HepG2 (cell line): ENCODE results near the gene LRIG1. TPM values are rescaled to one million over a fixed set of nuclear protein-coding genes. Genes with fewer than 3 reads are reported as not detected.

ENCODE experiments used
- CREM ChIP-seq, 2 experiments: sonication (generic) in 1 of 2; formaldehyde crosslinking in 1 of 2; IDR thresholded peaks; 2 replicates each; pipeline versions ENCODE4 v1.4.0 to v1.6.1; 2016 to 2020; ENCODE audit warnings: antibody characterized with exemption in 1 of 2, mild to moderate bottlenecking in 1 of 2, missing genetic modification reagents in 1 of 2
- HES4 ChIP-seq: sonication (generic); formaldehyde crosslinking; IDR thresholded peaks from 2 replicates; pipeline ENCODE4 v1.9.0; 2021; ENCODE audit warnings: mild to moderate bottlenecking, missing genetic modification reagents, borderline replicate concordance
- ZNF207 ChIP-seq: fragments of 450-650 bp; IDR thresholded peaks from 2 replicates; pipeline ENCODE4 v1.6.1; 2016; ENCODE audit warnings: antibody characterized with exemption, borderline replicate concordance
- ZNF34 ChIP-seq: sonication (generic); formaldehyde crosslinking; IDR thresholded peaks from 2 replicates; pipeline ENCODE4 v1.4.0; 2020; ENCODE audit warnings: mild to moderate bottlenecking, missing genetic modification reagents, borderline replicate concordance
- polyA plus RNA-seq, 8 experiments: library from polyadenylated mRNA; depleted of rRNA in 3 of 8; stranded (reverse) in 7 of 8; unstranded in 1 of 8; fragments of >200 nt; fragmentation: Illumina TruSeq in 4 of 8; extraction: Trizol in 4 of 8; gene quantifications; 2 replicates each; pipeline versions ENCODE4 v1.2.1 to v1.2.3, GENCODE V29; 2011 to 2016; ENCODE audit warnings: low read depth in 4 of 8, missing spikeins in 1 of 8, mixed read lengths in 1 of 8; ENCODE audit not compliant: insufficient read depth in 1 of 8
- total RNA-seq, 5 experiments: library from RNA; depleted of rRNA; stranded (reverse); fragments of >200 nt; fragmentation: Illumina TruSeq; extraction: Trizol; gene quantifications; 2 replicates each; pipeline ENCODE4 v1.2.3, GENCODE V29; 2016; ENCODE audit warnings: low read depth in 1 of 5
- TF ChIP-seq, protein P1 (sequence below): sonication (generic); formaldehyde crosslinking; IDR thresholded peaks from 2 replicates; pipeline ENCODE4 v1.4.0; 2020; ENCODE audit warnings: missing genetic modification reagents
- TF ChIP-seq, protein P2 (sequence below): sonication (generic); formaldehyde crosslinking; IDR thresholded peaks from 2 replicates; pipeline ENCODE4 v1.9.0; 2021; ENCODE audit warnings: missing genetic modification reagents, borderline replicate concordance
- TF ChIP-seq, protein P3 (sequence below): sonication (generic); formaldehyde crosslinking; IDR thresholded peaks from 2 replicates; pipeline ENCODE4 v1.4.0; 2020; ENCODE audit warnings: mild to moderate bottlenecking, missing genetic modification reagents

The LRIG1 gene
- total and polyA plus RNA-seq, 2 of the 13 experiments (the other 11 are each of a cell fraction or from before 2014, with no cell fraction given) = 17.8 to 24.8 TPM

DNA sequence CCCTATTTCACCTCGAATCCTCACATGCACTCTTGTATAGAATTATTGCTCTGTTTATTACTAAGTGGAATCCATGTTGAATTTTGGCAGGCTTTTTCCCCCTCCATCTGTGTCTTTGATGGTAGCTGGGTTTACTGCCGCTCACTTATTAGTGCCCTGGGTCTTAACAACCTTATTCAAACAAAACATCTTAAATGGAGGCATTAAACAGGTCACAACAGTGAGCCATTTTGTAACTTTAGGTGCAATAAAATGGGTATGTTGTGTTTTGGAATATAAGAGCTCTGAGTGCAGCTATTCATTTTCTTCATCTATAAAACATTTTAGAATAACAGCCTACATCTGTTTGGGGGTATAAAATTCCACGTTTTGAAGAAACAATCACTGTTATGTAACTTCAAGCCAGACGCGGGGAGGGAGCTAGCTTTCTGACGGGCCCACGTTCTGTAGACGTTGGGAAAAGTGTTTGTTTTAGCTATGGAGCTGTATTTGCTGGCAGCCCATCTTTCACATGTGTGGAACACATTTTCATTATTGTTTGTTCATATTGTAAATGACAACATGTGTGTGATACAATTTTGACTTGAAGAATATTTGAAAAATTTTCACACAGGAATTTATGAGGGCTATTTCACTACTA lies 158.0 kb downstream of the LRIG1 start (continued):
- TF ChIP-seq, protein P1, sequence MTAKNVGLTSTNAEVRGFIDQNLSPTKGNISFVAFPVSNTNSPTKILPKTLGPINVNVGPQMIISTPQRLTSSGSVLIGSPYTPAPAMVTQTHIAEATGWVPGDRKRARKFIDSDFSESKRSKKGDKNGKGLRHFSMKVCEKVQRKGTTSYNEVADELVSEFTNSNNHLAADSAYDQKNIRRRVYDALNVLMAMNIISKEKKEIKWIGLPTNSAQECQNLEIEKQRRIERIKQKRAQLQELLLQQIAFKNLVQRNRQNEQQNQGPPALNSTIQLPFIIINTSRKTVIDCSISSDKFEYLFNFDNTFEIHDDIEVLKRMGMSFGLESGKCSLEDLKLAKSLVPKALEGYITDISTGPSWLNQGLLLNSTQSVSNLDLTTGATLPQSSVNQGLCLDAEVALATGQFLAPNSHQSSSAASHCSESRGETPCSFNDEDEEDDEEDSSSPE (CRISPR knock-in tag) = no peak
- no peak for TF ChIP-seq CREM (IDR thresholded peaks at IDR 0.05)
- no peak for TF ChIP-seq CREM (CRISPR knock-in tag; IDR thresholded peaks at IDR 0.05)
- TF ChIP-seq HES4 (CRISPR knock-in tag) = no peak
- TF ChIP-seq, protein P2, sequence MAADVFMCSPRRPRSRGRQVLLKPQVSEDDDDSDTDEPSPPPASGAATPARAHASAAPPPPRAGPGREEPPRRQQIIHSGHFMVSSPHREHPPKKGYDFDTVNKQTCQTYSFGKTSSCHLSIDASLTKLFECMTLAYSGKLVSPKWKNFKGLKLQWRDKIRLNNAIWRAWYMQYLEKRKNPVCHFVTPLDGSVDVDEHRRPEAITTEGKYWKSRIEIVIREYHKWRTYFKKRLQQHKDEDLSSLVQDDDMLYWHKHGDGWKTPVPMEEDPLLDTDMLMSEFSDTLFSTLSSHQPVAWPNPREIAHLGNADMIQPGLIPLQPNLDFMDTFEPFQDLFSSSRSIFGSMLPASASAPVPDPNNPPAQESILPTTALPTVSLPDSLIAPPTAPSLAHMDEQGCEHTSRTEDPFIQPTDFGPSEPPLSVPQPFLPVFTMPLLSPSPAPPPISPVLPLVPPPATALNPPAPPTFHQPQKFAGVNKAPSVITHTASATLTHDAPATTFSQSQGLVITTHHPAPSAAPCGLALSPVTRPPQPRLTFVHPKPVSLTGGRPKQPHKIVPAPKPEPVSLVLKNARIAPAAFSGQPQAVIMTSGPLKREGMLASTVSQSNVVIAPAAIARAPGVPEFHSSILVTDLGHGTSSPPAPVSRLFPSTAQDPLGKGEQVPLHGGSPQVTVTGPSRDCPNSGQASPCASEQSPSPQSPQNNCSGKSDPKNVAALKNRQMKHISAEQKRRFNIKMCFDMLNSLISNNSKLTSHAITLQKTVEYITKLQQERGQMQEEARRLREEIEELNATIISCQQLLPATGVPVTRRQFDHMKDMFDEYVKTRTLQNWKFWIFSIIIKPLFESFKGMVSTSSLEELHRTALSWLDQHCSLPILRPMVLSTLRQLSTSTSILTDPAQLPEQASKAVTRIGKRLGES (CRISPR knock-in tag) = no peak
- no peak for TF ChIP-seq ZNF207
- TF ChIP-seq ZNF34 = no peak
- TF ChIP-seq, protein P3, sequence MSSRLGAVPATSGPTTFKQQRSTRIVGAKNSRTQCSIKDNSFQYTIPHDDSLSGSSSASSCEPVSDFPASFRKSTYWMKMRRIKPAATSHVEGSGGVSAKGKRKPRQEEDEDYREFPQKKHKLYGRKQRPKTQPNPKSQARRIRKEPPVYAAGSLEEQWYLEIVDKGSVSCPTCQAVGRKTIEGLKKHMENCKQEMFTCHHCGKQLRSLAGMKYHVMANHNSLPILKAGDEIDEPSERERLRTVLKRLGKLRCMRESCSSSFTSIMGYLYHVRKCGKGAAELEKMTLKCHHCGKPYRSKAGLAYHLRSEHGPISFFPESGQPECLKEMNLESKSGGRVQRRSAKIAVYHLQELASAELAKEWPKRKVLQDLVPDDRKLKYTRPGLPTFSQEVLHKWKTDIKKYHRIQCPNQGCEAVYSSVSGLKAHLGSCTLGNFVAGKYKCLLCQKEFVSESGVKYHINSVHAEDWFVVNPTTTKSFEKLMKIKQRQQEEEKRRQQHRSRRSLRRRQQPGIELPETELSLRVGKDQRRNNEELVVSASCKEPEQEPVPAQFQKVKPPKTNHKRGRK (CRISPR knock-in tag) = no peak
